Measurements from ENCODE around the gene SMR3A. TPM values are rescaled to one million over a fixed set of nuclear protein-coding genes. Genes with fewer than 3 reads are reported as not detected.

The SMR3A gene
- total and polyA plus RNA-seq, 5 donors from 2014 or later, result not detected

DNA sequence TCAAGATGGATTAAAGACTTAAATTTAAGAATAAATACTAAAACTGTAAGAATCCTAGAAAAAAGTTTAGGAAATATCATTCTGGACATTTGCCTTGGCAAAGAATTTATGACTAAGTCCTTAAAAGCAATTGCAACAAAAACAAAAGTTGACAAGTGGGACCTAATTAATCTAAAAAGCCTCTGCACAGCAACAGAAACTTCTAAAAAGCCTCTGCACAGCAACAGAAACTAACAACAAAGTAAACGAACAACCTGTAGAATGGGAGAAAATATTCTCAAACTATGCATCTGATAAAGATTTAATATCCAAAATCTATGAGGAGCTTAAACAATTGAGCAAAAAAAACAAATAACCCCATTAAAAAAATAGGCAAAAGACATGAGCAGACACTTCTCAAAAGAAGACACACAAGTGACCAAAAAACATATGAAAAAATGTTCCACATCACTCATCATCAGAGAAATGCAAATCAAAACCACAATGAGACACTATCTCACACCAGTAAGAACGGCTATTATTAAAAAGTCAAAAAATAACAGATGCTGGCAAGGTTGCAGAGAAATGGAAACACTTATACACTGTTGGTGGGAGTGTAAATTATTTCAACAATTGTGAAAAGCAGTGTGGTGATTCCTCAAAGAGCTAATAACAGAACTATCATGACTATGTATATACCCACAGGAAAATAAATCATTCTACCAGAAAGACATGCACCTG, 31.7 kb downstream of the SMR3A start:
- no peak overlapping the region for H3K27ac ChIP-seq (ENCODE audit: insufficient read depth, low read length, poor library complexity, severe bottlenecking)
- H3K27me3 ChIP-seq (ENCODE audit: control insufficient read depth, insufficient read depth, low read length), result no peaks in the 10 kb centered on the region
- H3K36me3 Mint-ChIP-seq, result no peaks in the 10 kb centered on the region
- no peak overlapping the region for H3K4me3 ChIP-seq (ENCODE audit: low read depth, low read length)
- DNase-seq (no peak), ATAC-seq (ENCODE audit: low read depth in 2 of 2) (no peak)
- peaks cover 0 to 3% (median 0%) of the 10 kb centered on the region in 7 donors for H3K9me3 Mint-ChIP-seq
- no peaks in the 10 kb centered on the region for H3K36me3 ChIP-seq (ENCODE audit: control insufficient read depth, insufficient read depth, low read length)
- no peaks in the 10 kb centered on the region for H3K27me3 Mint-ChIP-seq
- H3K4me3 Mint-ChIP-seq, result no peak overlapping the region
- no peak overlapping the region for H3K27ac Mint-ChIP-seq
- no peaks in the 10 kb centered on the region for H3K4me1 ChIP-seq (ENCODE audit: control insufficient read depth, insufficient read depth, low read length, poor library complexity, severe bottlenecking)
- no peaks in the 10 kb centered on the region for H3K4me1 Mint-ChIP-seq
- H3K9me3 ChIP-seq (ENCODE audit: control insufficient read depth in 2 of 2, low read length in 2 of 2), result no peaks in the 10 kb centered on the region

DNA sequence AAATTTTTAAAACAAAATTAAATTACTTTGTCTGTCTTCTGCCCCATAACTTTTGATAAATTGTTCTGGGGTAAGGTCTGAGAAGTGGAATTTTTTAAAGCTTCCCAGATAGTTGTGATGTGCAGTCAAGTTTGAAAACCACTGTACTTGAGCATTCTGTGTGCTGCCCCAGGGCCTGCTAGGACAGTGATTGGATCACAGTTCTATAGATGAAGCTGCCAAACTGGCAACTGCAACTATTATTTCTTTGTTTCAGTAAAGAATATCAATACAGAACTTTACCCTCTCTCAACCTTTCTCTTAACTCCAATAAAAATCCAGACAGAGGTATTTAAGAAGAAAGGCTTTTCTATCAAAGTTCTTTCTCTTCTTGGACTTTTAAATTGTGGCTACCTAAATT, 37.0 kb downstream of the SMR3A start, which contains the start of gene OPRPN:
Gene OPRPN, plus strand, starts transcription at position 361 of the 400 bp plus-strand sequence. CDS start 1,346 bp downstream, outside the sequence.
- Mint-ChIP-seq H3K4me3 (no peak within 1 kb of the TSS), H3K27me3 (no peaks in the 10 kb centered on the region), H3K36me3 (no peaks in the 10 kb centered on the region), H3K4me1 (no peaks in the 10 kb centered on the region), H3K9me3 (peaks cover 0 to 4% (median 0%) of the 10 kb centered on the region in 7 donors), H3K27ac (no peak within 1 kb of the TSS)
- no peak within 1 kb of the TSS for H3K4me3 ChIP-seq (ENCODE audit: low read depth, low read length)
- H3K4me1 ChIP-seq (ENCODE audit: control insufficient read depth, insufficient read depth, low read length, poor library complexity, severe bottlenecking), result no peaks in the 10 kb centered on the region
- H3K27ac ChIP-seq (ENCODE audit: insufficient read depth, low read length, poor library complexity, severe bottlenecking), result no peak within 1 kb of the TSS
- H3K36me3 ChIP-seq (ENCODE audit: control insufficient read depth, insufficient read depth, low read length), result no peaks in the 10 kb centered on the region
- H3K9me3 ChIP-seq (ENCODE audit: control insufficient read depth in 2 of 2, low read length in 2 of 2), result no peaks in the 10 kb centered on the region
- no peak for ATAC-seq (ENCODE audit: low read depth in 2 of 2)
- DNase-seq, result no peak
- no peaks in the 10 kb centered on the region for H3K27me3 ChIP-seq (ENCODE audit: control insufficient read depth, insufficient read depth, low read length)

- H3K27ac Mint-ChIP-seq, result no peak overlapping the region
- no peaks in the 10 kb centered on the region for H3K36me3 Mint-ChIP-seq
- no peaks in the 10 kb centered on the region for H3K27me3 ChIP-seq (ENCODE audit: control insufficient read depth, insufficient read depth, low read length)
- no peak overlapping the region for H3K4me3 ChIP-seq (ENCODE audit: low read depth, low read length)
- H3K4me3 Mint-ChIP-seq, result no peak overlapping the region
- H3K27ac ChIP-seq (ENCODE audit: insufficient read depth, low read length, poor library complexity, severe bottlenecking), result no peak overlapping the region
- H3K27me3 Mint-ChIP-seq, result no peaks in the 10 kb centered on the region
- H3K9me3 Mint-ChIP-seq, result peaks cover 0 to 6% (median under 1%) of the 10 kb centered on the region in 7 donors
- no peaks in the 10 kb centered on the region for H3K4me1 Mint-ChIP-seq
- no peaks in the 10 kb centered on the region for H3K9me3 ChIP-seq (ENCODE audit: control insufficient read depth in 2 of 2, low read length in 2 of 2)
- H3K36me3 ChIP-seq (ENCODE audit: control insufficient read depth, insufficient read depth, low read length), result no peaks in the 10 kb centered on the region
- ATAC-seq (ENCODE audit: low read depth in 2 of 2) (no peak), DNase-seq (no peak)
- no peaks in the 10 kb centered on the region for H3K4me1 ChIP-seq (ENCODE audit: control insufficient read depth, insufficient read depth, low read length, poor library complexity, severe bottlenecking)
Measured at GRCh38 chr4:70399319-70399718, 38.8 kb downstream of the SMR3A start.

GRCh38 chr4:70402762-70403161, 42.2 kb downstream of the SMR3A start:
- no peaks in the 10 kb centered on the region for H3K9me3 ChIP-seq (ENCODE audit: control insufficient read depth in 2 of 2, low read length in 2 of 2)
- Mint-ChIP-seq H3K4me1 (no peaks in the 10 kb centered on the region), H3K27me3 (no peaks in the 10 kb centered on the region), H3K4me3 (no peak overlapping the region), H3K27ac (no peak overlapping the region), H3K9me3 (peaks cover 0 to 8% (median 2%) of the 10 kb centered on the region in 7 donors), H3K36me3 (no peaks in the 10 kb centered on the region)
- ATAC-seq (ENCODE audit: low read depth in 2 of 2) (no peak), DNase-seq (no peak)
- no peak overlapping the region for H3K4me3 ChIP-seq (ENCODE audit: low read depth, low read length)
- no peaks in the 10 kb centered on the region for H3K36me3 ChIP-seq (ENCODE audit: control insufficient read depth, insufficient read depth, low read length)
- H3K27me3 ChIP-seq (ENCODE audit: control insufficient read depth, insufficient read depth, low read length), result no peaks in the 10 kb centered on the region
- H3K4me1 ChIP-seq (ENCODE audit: control insufficient read depth, insufficient read depth, low read length, poor library complexity, severe bottlenecking), result no peaks in the 10 kb centered on the region
- no peak overlapping the region for H3K27ac ChIP-seq (ENCODE audit: insufficient read depth, low read length, poor library complexity, severe bottlenecking)

DNA sequence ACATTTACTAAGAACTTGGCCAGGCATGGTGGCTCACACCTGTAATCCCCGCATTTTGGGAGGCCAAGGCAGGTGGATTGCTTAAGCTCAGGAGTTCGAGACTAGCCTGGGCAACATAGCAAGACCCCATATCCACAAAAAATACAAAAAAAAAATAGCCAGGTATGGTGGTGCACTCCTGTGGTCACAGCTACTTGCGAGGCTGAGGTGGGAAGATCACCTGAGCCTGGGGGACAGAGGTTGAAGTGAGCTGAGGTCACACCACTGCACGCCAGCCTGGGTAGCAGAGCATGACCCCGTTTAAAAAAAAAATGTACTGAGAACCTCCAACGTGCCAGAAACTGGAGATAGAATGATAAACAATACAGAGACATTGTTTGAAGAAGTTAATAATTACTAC, 45.2 kb downstream of the SMR3A start:
- ATAC-seq (ENCODE audit: low read depth in 2 of 2) (no peak), DNase-seq (no peak)
- Mint-ChIP-seq H3K36me3 (no peaks in the 10 kb centered on the region), H3K27me3 (no peaks in the 10 kb centered on the region), H3K9me3 (peaks cover 0 to 9% (median 4%) of the 10 kb centered on the region in 7 donors), H3K4me1 (no peaks in the 10 kb centered on the region), H3K27ac (no peak overlapping the region), H3K4me3 (no peak overlapping the region)
- Histone ChIP-seq H3K9me3 (ENCODE audit: control insufficient read depth in 2 of 2, low read length in 2 of 2) (no peaks in the 10 kb centered on the region), H3K4me1 (ENCODE audit: control insufficient read depth, insufficient read depth, low read length, poor library complexity, severe bottlenecking) (no peaks in the 10 kb centered on the region), H3K4me3 (ENCODE audit: low read depth, low read length) (no peak overlapping the region), H3K36me3 (ENCODE audit: control insufficient read depth, insufficient read depth, low read length) (no peaks in the 10 kb centered on the region), H3K27ac (ENCODE audit: insufficient read depth, low read length, poor library complexity, severe bottlenecking) (no peak overlapping the region), H3K27me3 (ENCODE audit: control insufficient read depth, insufficient read depth, low read length) (no peaks in the 10 kb centered on the region)

Other genes with a start within 250 kb of the SMR3A start
- not detected for gene PRR27, start 206.5 kb upstream of the SMR3A start, total RNA-seq
- gene PRR27, start 206.5 kb upstream of the SMR3A start, polyA plus RNA-seq, result not detected
- not detected for gene ODAM, start 165.0 kb upstream of the SMR3A start, total RNA-seq
- not detected for gene ODAM, start 165.0 kb upstream of the SMR3A start, polyA plus RNA-seq
- gene FDCSP, start 134.6 kb upstream of the SMR3A start, total RNA-seq, result not detected
- gene FDCSP, start 134.6 kb upstream of the SMR3A start, polyA plus RNA-seq, result not detected
- gene CSN3, start 118.2 kb upstream of the SMR3A start, total RNA-seq, result not detected
- not detected for gene CSN3, start 118.2 kb upstream of the SMR3A start, polyA plus RNA-seq
- gene CABS1, start 25.8 kb upstream of the SMR3A start, total RNA-seq, result not detected
- not detected for gene CABS1, start 25.8 kb upstream of the SMR3A start, polyA plus RNA-seq
- not detected for gene SMR3B, start 22.4 kb downstream of the SMR3A start, total RNA-seq
- gene SMR3B, start 22.4 kb downstream of the SMR3A start, polyA plus RNA-seq, result not detected
- gene OPRPN, start 37.2 kb downstream of the SMR3A start, total RNA-seq, result not detected
- gene OPRPN, start 37.2 kb downstream of the SMR3A start, polyA plus RNA-seq, result not detected
- not detected for gene MUC7, start 111.4 kb downstream of the SMR3A start, total RNA-seq
- gene MUC7, start 111.4 kb downstream of the SMR3A start, polyA plus RNA-seq, result not detected
- not detected for gene AMTN, start 157.8 kb downstream of the SMR3A start, total RNA-seq
- not detected for gene AMTN, start 157.8 kb downstream of the SMR3A start, polyA plus RNA-seq
- not detected for gene AMBN, start 231.5 kb downstream of the SMR3A start, total RNA-seq
- not detected for gene AMBN, start 231.5 kb downstream of the SMR3A start, polyA plus RNA-seq

Measured in CD4-positive, CD25-positive, alpha-beta regulatory T cell (primary cell).